Right ventricle myocardium inferior (tissue), 1 donor: ENCODE measurements around the gene UBXN6. TPM values are rescaled to one million over a fixed set of nuclear protein-coding genes. Genes with fewer than 3 reads are reported as not detected.

ENCODE experiments used
- ATAC-seq: fragments of 200-7000 bp; cut with Tn5 transposase; one replicate; pipeline ENCODE4 v1.9.1; 2020; ENCODE audit warnings: mild to moderate bottlenecking, moderate library complexity
- DNase-seq: peaks from one replicate; pipeline ENCODE4 v3.0.0; 2021; ENCODE audit errors: missing footprints
- intact Hi-C: fragments of 100-400 bp; cut with DNase I; formaldehyde crosslinking; loops from one replicate; pipeline ENCODE4 v1.11.0; 2022
- total RNA-seq: library from RNA; stranded (reverse); fragmentation: NEBNext Ultra II Directional; extraction: Animal tissue kit (Norgen Biotek cat#: 25700); gene quantifications from one replicate; pipeline ENCODE4 v1.2.1, GENCODE V29; 2021
- donor health status: DM: no; HTN: yes; CAD: no; lungs with severe emphysema.

Gene UBXN6
- total RNA-seq, 1 donor from 2014 or later = 119 TPM

- intact Hi-C loops = no loop called here
- no peak for ATAC-seq
Measured at GRCh38 chr19:4495471-4495870, 37.9 kb upstream of the UBXN6 start.

DNA sequence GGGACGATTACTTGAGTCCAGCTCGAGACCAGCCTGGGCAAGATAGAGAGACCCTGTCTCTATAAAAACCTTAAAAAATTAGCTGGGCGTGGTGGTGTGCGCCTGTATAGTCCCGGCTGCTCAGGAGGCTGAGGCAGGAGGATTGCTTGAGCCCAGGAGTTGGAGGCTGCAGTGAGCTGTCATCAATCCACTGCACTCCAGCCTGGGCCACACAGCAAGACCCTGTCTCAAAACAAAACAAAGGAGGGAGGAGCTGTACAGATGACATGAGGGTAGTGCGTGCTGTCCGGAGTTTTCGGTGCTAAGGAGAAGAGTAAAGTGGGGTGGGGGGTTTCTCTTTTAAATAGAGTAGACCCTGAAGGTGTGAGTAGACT, 37.1 kb upstream of the UBXN6 start:
- intact Hi-C loops = no loop called here
- DNase-seq (no peak), ATAC-seq (no peak)

More at GRCh38 chr19:4495471-4495870, 37.9 kb upstream of the UBXN6 start:
- DNase-seq = no peak

DNA sequence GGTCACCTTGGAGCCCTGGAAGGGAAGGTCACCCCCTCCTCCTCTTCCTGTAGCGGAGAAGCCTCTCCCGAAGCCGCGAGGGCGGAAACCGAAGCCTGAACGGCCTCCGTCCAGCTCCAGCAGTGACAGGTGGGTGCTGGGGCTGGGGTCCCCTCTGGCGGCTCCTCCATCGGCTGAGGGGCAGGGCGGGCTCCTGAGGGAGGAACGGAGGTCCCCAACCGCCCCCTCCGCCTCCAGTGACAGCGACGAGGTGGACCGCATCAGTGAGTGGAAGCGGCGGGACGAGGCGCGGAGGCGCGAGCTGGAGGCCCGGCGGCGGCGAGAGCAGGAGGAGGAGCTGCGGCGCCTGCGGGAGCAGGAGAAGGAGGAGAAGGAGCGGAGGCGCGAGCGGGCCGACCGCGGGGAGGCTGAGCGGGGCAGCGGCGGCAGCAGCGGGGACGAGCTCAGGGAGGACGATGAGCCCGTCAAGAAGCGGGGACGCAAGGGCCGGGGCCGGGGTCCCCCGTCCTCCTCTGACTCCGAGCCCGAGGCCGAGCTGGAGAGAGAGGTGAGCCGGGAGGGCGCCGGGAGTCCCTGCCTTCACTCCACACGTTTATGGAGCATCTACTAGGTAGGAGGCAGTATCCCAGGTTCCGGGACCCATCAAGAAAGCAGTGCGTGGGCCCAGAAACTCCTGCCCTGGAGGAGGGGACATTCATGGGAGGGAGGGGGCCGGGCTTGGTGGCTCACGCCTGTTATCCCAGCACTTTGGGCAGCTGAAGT, 36.5 kb upstream of the UBXN6 start:
- ATAC-seq (no peak), DNase-seq (no peak)
- intact Hi-C loops = no loop called here

GRCh38 chr19:4493104-4493928, 35.7 kb upstream of the UBXN6 start:
- DNase-seq = no peak
- ATAC-seq = no peak
- intact Hi-C loops = no loop called here

DNA sequence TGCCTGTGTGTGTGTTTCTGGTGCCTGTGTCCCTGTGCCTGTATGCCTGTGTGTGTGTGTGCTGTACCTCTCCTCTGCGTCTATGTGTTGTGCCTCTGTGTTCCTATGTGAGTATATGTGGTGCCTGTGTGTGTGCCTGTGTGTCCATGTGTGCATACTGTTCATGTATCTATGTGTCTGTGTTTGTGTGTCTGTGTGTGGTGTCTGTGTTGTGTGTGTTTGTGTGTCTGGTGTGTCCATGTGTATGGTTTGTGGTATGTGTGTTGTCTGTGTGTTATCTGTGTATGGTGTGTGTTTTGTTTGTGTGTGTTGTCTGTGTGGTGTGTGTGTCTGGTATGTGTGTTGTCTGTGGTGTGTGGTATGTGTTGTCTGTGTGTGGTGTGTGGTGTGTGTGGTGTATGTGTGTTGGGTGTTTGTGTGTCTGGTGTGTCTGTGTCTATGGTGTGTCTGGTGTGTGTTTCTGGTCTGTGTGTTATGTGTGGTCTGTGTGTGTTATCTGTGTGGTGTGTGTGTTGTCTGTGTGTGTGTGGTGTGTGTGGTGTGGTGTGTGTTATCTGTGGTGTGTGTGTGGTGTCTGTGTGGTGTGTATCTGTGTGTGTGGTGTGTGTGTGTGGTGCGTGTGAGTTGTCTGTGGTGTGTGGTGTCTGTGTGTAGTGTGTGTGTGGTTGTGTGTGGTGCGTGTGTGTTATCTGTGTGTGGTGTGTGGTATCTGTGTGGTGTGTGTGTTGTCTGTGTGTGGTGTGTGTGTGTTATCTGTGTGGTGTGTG, 34.9 kb upstream of the UBXN6 start:
- ATAC-seq = no peak
- no peak for DNase-seq
- intact Hi-C loops = no loop called here

- no peak for DNase-seq
- ATAC-seq = no peak
- intact Hi-C loops = no loop called here
Measured at GRCh38 chr19:4491446-4491845, 33.9 kb upstream of the UBXN6 start.

- intact Hi-C loops = no loop called here
- DNase-seq (peak; percentile 63), ATAC-seq (no peak)
Measured at GRCh38 chr19:4488496-4488895, 30.9 kb upstream of the UBXN6 start.

DNA sequence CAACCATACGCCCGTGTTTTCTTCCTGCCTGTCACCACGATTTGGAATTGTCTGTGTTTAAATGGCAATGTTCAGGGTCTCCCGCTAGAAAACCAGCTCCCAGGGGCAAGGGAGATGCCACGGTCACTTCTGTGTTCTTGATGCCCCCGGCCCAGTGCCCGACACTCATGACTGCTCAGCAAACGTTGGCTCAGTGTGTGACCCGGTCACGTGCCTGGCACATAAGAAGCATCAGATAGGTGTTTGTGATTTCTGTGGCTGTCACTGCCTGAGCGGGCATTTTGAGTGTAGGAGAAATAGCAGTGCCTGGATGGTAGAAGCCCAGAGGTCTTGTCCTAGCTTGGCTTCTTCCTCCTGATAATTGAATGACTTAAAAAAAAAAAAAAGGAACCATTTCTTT, 30.0 kb upstream of the UBXN6 start:
- ATAC-seq (no peak), DNase-seq (peak; percentile 57)
- intact Hi-C loops = no loop called here

DNA sequence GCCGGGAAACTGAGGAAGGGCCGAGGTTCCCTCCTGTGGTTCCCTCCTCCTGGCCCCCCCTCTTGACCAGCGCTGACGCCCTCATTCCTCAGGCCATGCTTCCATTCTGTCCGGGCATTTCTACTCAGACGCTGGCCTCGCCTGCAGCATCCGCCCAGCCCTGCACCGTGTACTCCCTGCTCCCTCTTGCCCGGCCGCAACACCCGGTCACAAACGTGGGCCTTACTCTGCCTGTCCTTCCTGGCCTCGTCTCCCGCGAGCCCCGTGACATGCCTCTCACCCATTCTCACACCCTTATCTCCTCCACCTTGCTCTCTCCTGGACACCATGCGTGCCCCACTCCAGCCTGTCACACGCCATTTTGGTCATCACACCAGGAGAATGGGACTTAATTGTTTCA, 25.8 kb upstream of the UBXN6 start:
- DNase-seq (peak; percentile 41), ATAC-seq (no peak)
- intact Hi-C loops = no loop called here

DNA sequence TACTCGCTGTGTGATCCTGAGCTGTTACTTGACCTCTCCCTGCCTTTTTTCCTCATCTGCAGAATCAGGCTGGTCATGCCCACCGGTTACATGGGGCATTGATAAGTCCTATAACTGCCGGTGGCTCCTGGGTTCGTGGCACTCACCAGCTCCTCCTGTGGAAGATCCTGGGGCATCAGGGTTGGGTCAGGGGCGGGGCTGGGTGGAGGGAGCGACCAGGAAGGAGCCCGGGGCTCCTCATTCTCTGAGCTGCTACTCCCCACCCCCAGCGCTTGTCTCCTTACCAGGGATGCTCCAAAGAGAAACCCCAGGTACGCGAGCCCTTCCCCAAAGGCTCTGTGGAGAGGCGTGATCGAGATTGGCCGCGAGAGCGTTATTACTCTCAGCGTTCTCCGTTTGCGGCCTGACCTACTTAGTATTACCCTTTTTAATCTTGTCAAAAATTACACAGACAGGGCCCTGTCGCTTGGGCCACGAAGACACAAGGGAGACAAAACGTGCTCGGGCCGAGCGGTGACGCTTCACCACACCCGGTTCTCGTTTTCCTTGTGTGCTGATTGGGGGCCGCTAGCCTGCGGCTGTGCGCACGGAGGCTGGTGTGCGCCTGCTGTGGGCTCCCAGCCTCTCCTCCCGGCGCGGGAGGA, 25.2 kb upstream of the UBXN6 start:
- ATAC-seq = no peak
- intact Hi-C loops = no loop called here

GRCh38 chr19:4477034-4477801, 19.6 kb upstream of the UBXN6 start:
- ATAC-seq (no peak), DNase-seq (no peak)
- intact Hi-C loops = no loop called here

More for the DNA sequence above, 25.2 kb upstream of the UBXN6 start:
- peak; percentile 31 for DNase-seq

- no peak for DNase-seq
- intact Hi-C loops = loop anchor here (5.0 kb wide), 1 partner anchor 72 kb away; the partner anchor contains the start of genes CHAF1A and SH3GL1
- no peak for ATAC-seq
Measured at GRCh38 chr19:4474514-4475022, 17.0 kb upstream of the UBXN6 start.

GRCh38 chr19:4473763-4474513, 16.3 kb upstream of the UBXN6 start:
- no peak for DNase-seq
- intact Hi-C loops = loop anchor here (5.0 kb wide), 1 partner anchor 72 kb away; the partner anchor contains the start of genes CHAF1A and SH3GL1
- no peak for ATAC-seq

DNA sequence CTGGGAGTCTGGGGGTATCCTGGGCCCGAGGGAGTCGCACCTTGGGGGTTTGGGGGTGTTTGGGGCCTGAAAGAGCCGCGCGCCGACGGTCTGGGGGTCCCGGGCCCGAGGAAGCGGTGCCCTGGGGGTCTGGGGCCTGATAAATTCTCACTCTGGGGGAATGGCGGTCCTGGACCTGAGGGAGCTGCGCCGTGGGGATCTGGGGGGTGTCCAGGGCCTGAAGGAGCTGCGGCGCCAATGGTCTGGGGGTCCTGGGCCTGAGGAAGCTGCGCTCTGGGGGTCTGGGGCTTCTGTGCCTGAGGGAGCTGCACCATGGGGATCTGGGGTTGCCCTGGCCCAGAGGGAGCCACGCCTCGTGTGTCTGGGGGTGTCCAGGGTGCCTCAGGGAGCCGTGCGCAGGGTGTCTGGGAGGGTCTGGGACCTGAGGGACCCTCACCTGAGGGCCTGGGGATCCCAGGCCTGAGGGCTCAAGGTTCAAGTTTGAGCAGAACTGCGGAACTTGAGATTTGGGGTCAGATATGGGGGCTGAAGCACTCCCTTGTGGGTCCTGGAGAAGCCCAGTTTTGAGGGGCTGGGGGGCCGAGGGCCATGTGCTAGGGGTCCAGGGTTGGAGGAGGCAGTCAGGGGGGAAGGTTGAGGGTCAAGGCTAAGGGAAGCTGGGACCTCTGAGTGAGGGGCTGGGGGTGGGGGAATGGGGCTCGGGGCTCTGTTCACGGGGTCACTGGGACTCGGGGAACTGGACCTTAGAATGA, 15.6 kb upstream of the UBXN6 start:
- ATAC-seq (no peak), DNase-seq (no peak)
- intact Hi-C loops = loop anchor here (5.0 kb wide), 1 partner anchor 71 kb away; the partner anchor contains the start of genes CHAF1A and SH3GL1

DNA sequence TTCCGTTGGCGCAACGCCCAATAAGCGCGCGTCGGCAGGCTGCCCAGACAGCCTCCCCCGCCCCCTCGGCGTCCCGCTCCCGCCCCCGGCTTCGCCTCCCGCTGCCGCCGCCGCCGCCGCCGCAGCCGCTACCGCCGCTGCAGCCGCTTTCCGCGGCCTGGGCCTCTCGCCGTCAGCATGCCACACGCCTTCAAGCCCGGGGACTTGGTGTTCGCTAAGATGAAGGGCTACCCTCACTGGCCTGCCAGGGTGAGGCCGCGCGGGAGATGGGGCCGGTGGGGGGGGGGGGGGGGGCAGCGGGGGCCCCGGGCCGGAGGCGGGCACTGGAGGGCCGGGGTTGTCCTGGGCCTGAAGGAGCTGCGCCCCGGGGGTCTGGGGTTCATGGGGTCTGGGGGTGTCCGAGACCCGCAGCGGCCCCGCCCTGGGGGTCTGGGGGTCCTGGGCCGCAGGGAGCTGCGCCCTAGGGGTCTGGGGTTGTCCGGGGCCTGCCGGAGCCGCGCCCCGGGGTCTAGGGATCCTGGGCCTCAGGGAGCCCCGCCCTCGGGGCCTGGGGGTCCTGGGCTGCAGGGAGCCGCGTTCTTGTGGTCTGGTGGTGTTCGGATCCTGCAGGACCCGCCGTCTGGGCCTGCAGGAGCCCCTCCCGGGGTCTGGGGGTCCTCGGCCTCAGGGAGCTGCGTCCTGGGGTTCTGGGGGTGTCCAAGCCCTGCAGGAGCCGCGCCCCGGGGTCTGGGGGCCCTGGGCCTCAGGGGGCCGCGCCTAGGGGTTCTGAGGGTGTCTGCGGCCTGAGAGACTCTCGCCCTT, 14.8 kb upstream of the UBXN6 start, which contains the start of gene HDGFL2:
Gene HDGFL2 (plus strand): TSS at position 124 of the 801 bp plus-strand sequence. CDS start 54 bp downstream, at position 178.
- intact Hi-C loops = loop anchor here (5.0 kb wide), 1 partner anchor 70 kb away; the partner anchor contains the start of genes CHAF1A and SH3GL1
- no peak for DNase-seq
- ATAC-seq = no peak
